ENCODE measurements around the gene ZBTB5. TPM values are rescaled to one million over a fixed set of nuclear protein-coding genes. Genes with fewer than 3 reads are reported as not detected.
"Not testable (repeated sequence)": the region's sequence is repeated elsewhere in the genome, so short reads cannot be mapped to it uniquely, and the experiment has no call there.

The ZBTB5 gene
- total RNA-seq, 2 experiments from 2014 or later: 7.0 to 7.6 TPM

DNA sequence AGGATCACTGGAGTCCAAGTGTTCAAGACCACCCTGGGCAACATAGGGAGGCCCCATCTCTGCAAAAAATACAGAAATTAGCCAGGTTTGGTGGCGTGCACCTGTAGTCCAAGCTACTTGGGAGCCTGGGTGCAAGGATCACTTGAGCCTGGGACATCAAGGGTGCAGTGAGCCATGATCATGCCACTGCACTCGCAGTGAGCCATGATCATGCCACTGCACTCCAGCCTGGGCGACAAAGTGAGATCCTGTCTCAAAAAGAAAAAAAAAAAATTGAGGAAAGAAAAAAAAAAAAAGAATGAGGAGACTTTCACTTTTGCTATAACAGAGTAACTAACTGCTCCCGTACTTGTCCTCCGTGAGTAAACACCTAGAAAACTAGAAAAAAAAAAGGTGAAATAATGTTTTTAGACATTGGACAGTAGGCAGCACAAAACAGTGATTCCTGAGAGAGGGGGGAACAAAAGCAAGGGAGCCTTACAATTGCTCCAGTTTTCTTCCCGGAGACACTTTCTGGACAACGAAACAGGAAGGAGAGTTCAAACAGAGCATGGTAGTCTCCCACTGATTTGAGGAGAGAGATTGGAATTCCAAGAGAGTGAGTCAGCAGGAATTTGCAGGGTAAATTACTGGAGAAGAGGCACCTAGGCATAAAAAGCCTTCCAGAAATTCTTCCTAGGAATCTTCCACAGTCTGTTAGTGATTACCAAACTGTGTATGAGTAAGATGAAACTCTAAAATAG, 6.9 kb upstream of the ZBTB5 start:
- peak overlapping the region; percentile 58 for H3K27ac Mint-ChIP-seq
- H3K4me3 Mint-ChIP-seq: peak overlapping the region; percentile 66
- H3K9me3 Mint-ChIP-seq: peaks cover 9% of the 10 kb centered on the region
- H3K36me3 Mint-ChIP-seq: peaks cover 4% of the 10 kb centered on the region
- peaks cover 6% of the 10 kb centered on the region for H3K4me1 Mint-ChIP-seq
- no peak for DNase-seq
- peaks cover 10% of the 10 kb centered on the region for H3K27me3 Mint-ChIP-seq

DNA sequence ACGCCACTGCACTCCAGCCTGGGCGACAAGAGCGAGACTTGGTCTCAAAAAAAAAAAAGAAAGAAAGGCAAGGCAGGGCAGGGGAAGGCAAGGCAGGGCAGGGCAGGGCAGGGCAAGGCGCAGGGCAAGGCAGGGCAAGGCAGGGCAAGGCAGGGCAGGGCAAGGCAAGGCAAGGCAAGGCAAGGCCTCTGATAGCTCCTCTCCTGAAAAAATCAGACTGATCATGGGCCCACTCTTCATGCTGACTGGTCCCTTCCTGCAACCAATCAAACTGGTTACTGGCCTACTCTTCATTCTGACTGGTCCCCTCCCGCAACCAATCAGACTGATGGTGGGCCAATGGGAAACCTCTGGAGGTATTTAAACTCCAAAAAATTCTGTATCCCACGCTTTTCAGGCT, 3.4 kb upstream of the ZBTB5 start:
- H3K9me3 Mint-ChIP-seq: peaks cover 2% of the 10 kb centered on the region
- no peak overlapping the region for H3K4me3 Mint-ChIP-seq
- H3K27ac Mint-ChIP-seq: no peak overlapping the region

DNA sequence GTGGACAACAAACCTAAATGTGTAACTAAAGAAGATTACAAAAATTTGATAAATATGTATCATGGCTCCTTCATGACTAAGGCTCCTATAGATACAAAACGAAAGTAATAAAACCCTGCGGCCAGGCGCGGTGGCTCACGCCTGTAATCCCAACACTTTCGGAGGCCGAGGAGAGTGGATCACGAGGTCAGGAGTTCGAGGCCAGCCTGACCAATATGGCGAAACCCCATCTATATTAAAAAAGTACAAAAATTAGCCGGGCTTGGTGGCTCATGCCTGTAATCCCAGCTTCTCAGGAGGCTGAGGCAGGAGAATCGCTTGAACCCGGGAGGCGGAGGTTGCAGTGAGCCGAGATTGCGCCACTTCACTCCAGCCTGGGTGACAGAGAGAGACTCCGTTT, 2.3 kb upstream of the ZBTB5 start:
- not testable (repeated sequence) for H3K27me3 Mint-ChIP-seq, H3K4me3 Mint-ChIP-seq, H3K27ac Mint-ChIP-seq, H3K9me3 Mint-ChIP-seq, DNase-seq, H3K36me3 Mint-ChIP-seq
- peaks cover 31% of the 10 kb centered on the region for H3K4me1 Mint-ChIP-seq

More for the DNA sequence above, 3.4 kb upstream of the ZBTB5 start:
- Mint-ChIP-seq H3K27me3 (no peaks in the 10 kb centered on the region), H3K36me3 (peaks cover 6% of the 10 kb centered on the region), H3K4me1 (peaks cover 21% of the 10 kb centered on the region)
- no peak for DNase-seq

GRCh38 chr9:37466037-37466709, 923 bp upstream of the ZBTB5 start:
- peak overlapping the region; percentile 97 for H3K4me3 Mint-ChIP-seq
- H3K36me3 Mint-ChIP-seq: peaks cover 12% of the 10 kb centered on the region
- peak; percentile 30 for DNase-seq
- H3K9me3 Mint-ChIP-seq: no peaks in the 10 kb centered on the region
- no peaks in the 10 kb centered on the region for H3K27me3 Mint-ChIP-seq
- H3K27ac Mint-ChIP-seq: peak overlapping the region; percentile 98
- peaks cover 29% of the 10 kb centered on the region for H3K4me1 Mint-ChIP-seq

GRCh38 chr9:37464426-37465248, 613 bp downstream of the ZBTB5 start:
- Mint-ChIP-seq H3K27me3 (no peaks in the 10 kb centered on the region), H3K4me1 (peaks cover 32% of the 10 kb centered on the region), H3K36me3 (peaks cover 12% of the 10 kb centered on the region), H3K9me3 (no peaks in the 10 kb centered on the region), H3K27ac (peak overlapping the region; percentile 98), H3K4me3 (peak overlapping the region; percentile 97)
- DNase-seq: peak; percentile 93

DNA sequence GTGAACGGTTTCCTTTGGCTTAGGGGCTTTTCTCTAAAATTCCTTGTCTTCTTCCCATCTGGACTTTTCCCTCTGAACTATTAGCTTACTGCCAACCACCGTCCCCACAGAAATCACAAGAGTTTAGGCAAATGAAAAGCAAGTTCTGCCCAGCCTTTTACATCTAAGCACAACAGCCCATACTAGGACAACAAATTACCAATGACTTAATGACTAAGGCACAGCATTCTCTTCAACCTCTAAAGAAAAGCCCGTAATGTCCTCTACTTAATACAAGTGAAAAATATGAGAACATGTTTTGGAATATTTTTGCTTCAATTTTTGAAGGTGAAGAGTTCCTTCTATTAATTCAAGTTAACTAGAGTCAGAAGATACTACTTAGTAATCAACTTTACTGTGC, 1.2 kb downstream of the ZBTB5 start:
- Mint-ChIP-seq H3K4me1 (peaks cover 32% of the 10 kb centered on the region), H3K27ac (peak overlapping the region; percentile 98), H3K9me3 (no peaks in the 10 kb centered on the region), H3K27me3 (no peaks in the 10 kb centered on the region), H3K36me3 (peaks cover 12% of the 10 kb centered on the region), H3K4me3 (peak overlapping the region; percentile 97)
- DNase-seq: no peak

DNA sequence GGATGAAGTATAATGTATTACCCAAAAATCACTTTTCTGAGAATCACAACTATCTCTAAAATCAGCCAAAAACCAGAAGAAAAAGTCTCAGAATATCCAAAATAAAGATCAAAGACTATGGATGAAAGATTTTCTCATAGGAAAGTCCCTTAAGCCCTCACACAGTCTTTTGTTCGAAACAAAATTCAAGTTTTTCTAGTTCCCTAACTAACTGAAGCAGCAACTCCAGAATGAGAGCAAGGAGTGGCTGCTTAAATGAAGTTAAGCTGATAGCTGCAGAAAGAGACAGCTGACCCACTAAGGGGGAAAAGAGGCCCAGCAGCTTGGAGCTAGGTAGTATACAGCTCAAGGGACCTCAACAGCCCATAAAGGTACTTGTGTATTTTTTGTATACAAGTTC, 8.4 kb downstream of the ZBTB5 start:
- H3K36me3 Mint-ChIP-seq: peaks cover 12% of the 10 kb centered on the region
- no peak overlapping the region for H3K27ac Mint-ChIP-seq
- no peak for DNase-seq
- no peak overlapping the region for H3K4me3 Mint-ChIP-seq
- H3K27me3 Mint-ChIP-seq: no peaks in the 10 kb centered on the region
- H3K9me3 Mint-ChIP-seq: no peaks in the 10 kb centered on the region
- H3K4me1 Mint-ChIP-seq: peaks cover 44% of the 10 kb centered on the region

DNA sequence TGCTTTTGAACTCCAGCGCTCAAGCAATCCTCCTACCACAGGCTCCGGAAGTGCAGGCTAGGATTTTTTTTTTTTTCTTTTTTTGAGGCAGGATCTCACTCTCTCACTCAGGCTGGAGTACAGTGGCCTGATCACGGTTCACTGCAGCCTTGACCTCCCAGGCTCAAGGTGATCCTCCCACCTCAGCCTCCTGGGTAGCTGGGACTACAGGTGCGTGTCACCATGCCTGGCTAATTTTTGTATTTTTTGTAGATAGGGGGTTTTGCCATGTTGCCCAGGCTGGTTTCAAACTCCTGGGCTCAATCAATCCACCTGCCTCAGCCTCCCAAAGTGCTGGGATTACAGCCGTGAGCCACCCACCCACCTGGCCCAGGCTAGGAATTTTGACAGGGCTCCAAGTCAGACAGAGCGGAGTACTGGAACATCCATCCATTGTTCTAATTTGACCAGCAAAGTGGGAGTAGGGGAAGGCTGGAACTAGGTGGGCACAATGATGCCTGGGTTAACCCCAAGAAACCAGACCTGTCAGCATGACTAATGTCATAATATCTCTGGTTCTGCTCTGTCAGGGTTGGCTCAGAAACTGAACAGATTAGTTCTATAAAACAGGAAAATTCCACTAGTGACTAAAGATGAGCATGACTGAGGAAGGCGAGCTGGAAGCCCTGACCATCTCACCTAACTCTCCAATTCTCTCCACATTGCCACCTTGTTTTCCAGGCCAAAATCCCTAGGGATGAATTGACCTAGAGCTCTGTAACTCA, 9.2 kb downstream of the ZBTB5 start:
- Mint-ChIP-seq H3K9me3 (no peaks in the 10 kb centered on the region), H3K36me3 (peaks cover 12% of the 10 kb centered on the region), H3K27ac (no peak overlapping the region), H3K4me3 (no peak overlapping the region), H3K4me1 (peaks cover 44% of the 10 kb centered on the region), H3K27me3 (no peaks in the 10 kb centered on the region)
- no peak for DNase-seq

DNA sequence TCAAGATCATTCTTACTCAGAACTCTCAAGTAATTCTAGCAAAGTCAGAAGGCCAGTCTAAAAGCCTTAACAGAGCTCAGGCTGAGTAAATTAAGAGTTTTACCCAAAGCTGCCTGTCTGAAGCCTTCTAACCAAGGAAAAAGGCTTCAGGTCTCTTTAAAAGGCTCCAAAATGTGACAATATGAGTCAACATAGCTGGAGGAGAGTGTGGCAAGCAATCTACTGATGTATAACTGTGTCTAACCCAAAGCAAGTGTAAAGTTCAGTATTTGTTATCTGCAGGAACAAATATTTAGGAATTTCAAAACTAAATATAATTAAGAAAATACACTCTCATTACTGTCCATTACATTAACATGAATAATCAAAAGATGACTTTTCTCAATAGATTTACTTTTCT, 11.0 kb downstream of the ZBTB5 start:
- peaks cover 45% of the 10 kb centered on the region for H3K4me1 Mint-ChIP-seq
- no peaks in the 10 kb centered on the region for H3K27me3 Mint-ChIP-seq
- H3K4me3 Mint-ChIP-seq: no peak overlapping the region
- no peaks in the 10 kb centered on the region for H3K9me3 Mint-ChIP-seq
- no peak overlapping the region for H3K27ac Mint-ChIP-seq
- no peak for DNase-seq
- H3K36me3 Mint-ChIP-seq: peaks cover 16% of the 10 kb centered on the region

DNA sequence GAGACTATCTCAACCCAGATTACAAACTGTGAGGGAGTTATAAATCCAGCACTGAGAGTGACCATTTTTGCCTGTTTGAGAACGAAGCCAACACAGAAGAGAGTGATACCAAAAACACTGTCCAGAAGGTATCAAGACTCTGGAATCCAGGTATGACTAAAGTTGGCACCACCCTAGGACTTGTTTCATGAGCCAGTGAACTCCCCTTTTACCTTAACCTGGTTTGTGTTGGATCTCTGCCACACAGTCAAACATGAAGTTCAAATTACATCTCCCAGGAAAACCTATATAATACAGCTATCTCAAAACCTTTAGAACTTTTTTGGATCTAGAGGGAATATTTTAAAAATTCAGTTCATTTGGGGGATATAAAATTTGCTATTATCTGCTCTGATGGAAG, 11.4 kb downstream of the ZBTB5 start:
- DNase-seq: no peak
- Mint-ChIP-seq H3K27ac (no peak overlapping the region), H3K4me3 (no peak overlapping the region), H3K4me1 (peaks cover 45% of the 10 kb centered on the region), H3K27me3 (no peaks in the 10 kb centered on the region), H3K36me3 (peaks cover 16% of the 10 kb centered on the region), H3K9me3 (no peaks in the 10 kb centered on the region)

DNA sequence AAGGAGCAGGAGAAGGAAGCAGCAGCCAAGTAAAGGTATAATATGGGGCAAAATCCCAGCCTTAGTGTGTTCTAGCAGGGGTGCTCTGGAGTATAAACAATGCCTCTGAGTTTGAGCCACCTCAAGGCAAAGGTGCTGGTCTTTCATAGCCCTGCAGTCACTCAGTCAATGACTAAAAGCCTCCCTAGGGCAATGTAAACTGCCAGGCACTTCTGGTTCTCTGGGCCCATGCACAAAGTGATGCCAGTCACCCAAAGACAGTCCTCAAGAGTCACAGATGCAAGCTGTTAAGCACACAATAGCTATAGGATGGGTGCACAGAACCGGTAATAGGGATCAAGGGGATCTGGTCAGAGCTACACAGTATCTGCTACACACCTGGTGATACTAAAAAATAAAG, 12.6 kb downstream of the ZBTB5 start:
- H3K27ac Mint-ChIP-seq: no peak overlapping the region
- H3K36me3 Mint-ChIP-seq: peaks cover 16% of the 10 kb centered on the region
- no peak overlapping the region for H3K4me3 Mint-ChIP-seq
- no peak for DNase-seq
- H3K27me3 Mint-ChIP-seq: no peaks in the 10 kb centered on the region
- peaks cover 42% of the 10 kb centered on the region for H3K4me1 Mint-ChIP-seq
- H3K9me3 Mint-ChIP-seq: no peaks in the 10 kb centered on the region

- H3K27me3 Mint-ChIP-seq: no peaks in the 10 kb centered on the region
- H3K4me3 Mint-ChIP-seq: no peak overlapping the region
- no peaks in the 10 kb centered on the region for H3K9me3 Mint-ChIP-seq
- peaks cover 40% of the 10 kb centered on the region for H3K4me1 Mint-ChIP-seq
- peaks cover 19% of the 10 kb centered on the region for H3K36me3 Mint-ChIP-seq
- no peak overlapping the region for H3K27ac Mint-ChIP-seq
- no peak for DNase-seq
These were observed 13.6 kb downstream of the ZBTB5 start for GRCh38 chr9:37451628-37452027.

DNA sequence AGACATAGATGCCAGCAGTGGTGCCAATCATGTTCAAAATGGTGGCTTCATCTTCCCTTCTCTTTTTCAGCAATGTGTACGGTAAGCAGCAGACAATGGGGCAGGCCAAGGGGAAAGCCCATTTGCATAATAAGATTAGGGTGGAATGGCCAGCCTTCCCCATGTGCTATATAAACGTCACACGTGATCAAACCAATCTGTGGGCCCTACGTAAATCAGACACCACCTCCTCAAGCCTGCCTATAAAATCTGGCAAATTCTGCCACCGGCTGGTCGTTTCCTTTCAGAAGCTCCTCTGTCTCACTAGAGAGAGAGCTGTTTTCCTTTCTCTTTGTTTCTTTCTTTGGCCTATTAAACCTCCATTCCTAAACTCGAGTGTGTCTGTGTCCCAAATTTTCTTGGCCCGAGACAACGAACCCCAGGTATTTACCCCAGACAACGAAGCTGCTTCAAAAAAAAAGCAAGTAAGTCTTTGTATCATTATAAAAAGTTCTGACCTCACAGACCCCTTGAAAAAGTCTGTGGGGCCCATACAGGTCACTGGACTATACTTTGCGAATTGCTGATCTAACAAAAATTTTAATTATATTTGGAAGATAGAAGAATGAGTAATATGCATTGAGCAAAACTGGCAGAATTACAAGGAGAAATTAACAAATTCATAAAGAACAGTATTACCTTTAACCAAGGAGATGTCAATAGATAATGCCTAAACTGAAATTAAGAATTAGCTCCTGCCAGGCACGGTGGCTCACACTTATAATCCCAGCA, 15.2 kb downstream of the ZBTB5 start:
- Mint-ChIP-seq H3K36me3 (peaks cover 18% of the 10 kb centered on the region), H3K9me3 (no peaks in the 10 kb centered on the region), H3K4me3 (no peak overlapping the region), H3K4me1 (peaks cover 33% of the 10 kb centered on the region), H3K27ac (no peak overlapping the region), H3K27me3 (no peaks in the 10 kb centered on the region)
- no peak for DNase-seq

GRCh38 chr9:37447111-37447510, 18.1 kb downstream of the ZBTB5 start:
- Mint-ChIP-seq H3K9me3 (no peaks in the 10 kb centered on the region), H3K4me1 (peaks cover 15% of the 10 kb centered on the region), H3K4me3 (no peak overlapping the region), H3K27ac (no peak overlapping the region), H3K36me3 (peaks cover 20% of the 10 kb centered on the region), H3K27me3 (no peaks in the 10 kb centered on the region)
- DNase-seq: no peak
